Measurements from ENCODE around the gene DIS3L2. TPM values are rescaled to one million over a fixed set of nuclear protein-coding genes. Genes with fewer than 3 reads are reported as not detected.

Gene DIS3L2
- total RNA-seq, 1 donor from 2014 or later = 24.0 TPM

GRCh38 chr2:232306741-232307305 lies 345.3 kb downstream of the DIS3L2 start:
- no peak overlapping the region for H3K4me2 ChIP-seq (ENCODE audit: low read length)
- no peaks in the 10 kb centered on the region for H3K4me1 Mint-ChIP-seq (ENCODE audit: low read depth, unreplicated experiment)
- H3K9ac ChIP-seq (ENCODE audit: low read length) = no peak overlapping the region
- H3K4me3 ChIP-seq (ENCODE audit: insufficient read depth, low read depth, low read length) = no peak overlapping the region
- no peaks in the 10 kb centered on the region for H3K27me3 Mint-ChIP-seq (ENCODE audit: low read depth, unreplicated experiment)
- no peak for FAIRE-seq
- no peak overlapping the region for H2AFZ ChIP-seq (ENCODE audit: low read depth, low read length)
- no peaks in the 10 kb centered on the region for H3K79me2 ChIP-seq (ENCODE audit: insufficient read depth, low read length)
- H3K9me3 ChIP-seq (ENCODE audit: insufficient read depth, low read depth, low read length) = no peaks in the 10 kb centered on the region
- H3K4me1 ChIP-seq (ENCODE audit: insufficient read depth, low read length) = no peaks in the 10 kb centered on the region
- no peak for DNase-seq (ENCODE audit: low read depth)
- no peak overlapping the region for H3K27ac Mint-ChIP-seq (ENCODE audit: unreplicated experiment)
- TF ChIP-seq CTCF (IDR thresholded peaks at IDR 0.05; ENCODE audit: insufficient read depth, low read depth, low read length) = no peak
- no peak for TF ChIP-seq EZH2 (IDR thresholded peaks at IDR 0.05; ENCODE audit: insufficient read depth, low read length)
- no peak overlapping the region for H3K4me3 Mint-ChIP-seq (ENCODE audit: unreplicated experiment)
- peaks cover 23% of the 10 kb centered on the region for H3K36me3 Mint-ChIP-seq (ENCODE audit: low read depth, unreplicated experiment)
- no peaks in the 10 kb centered on the region for H3K9me3 Mint-ChIP-seq (ENCODE audit: unreplicated experiment)
- no peak overlapping the region for H3K27ac ChIP-seq (ENCODE audit: low read depth, low read length)
- H4K20me1 ChIP-seq (ENCODE audit: insufficient read depth, low read length) = no peaks in the 10 kb centered on the region
- no peaks in the 10 kb centered on the region for H3K27me3 ChIP-seq (ENCODE audit: insufficient read depth, low read length)
- H3K36me3 ChIP-seq (ENCODE audit: insufficient read depth, low read length) = no peaks in the 10 kb centered on the region

- no peaks in the 10 kb centered on the region for H3K79me2 ChIP-seq (ENCODE audit: insufficient read depth, low read length)
- Mint-ChIP-seq H3K9me3 (ENCODE audit: unreplicated experiment) (peaks cover 3% of the 10 kb centered on the region), H3K27ac (ENCODE audit: unreplicated experiment) (no peak overlapping the region), H3K4me1 (ENCODE audit: low read depth, unreplicated experiment) (no peaks in the 10 kb centered on the region), H3K4me3 (ENCODE audit: unreplicated experiment) (no peak overlapping the region), H3K27me3 (ENCODE audit: low read depth, unreplicated experiment) (no peaks in the 10 kb centered on the region), H3K36me3 (ENCODE audit: low read depth, unreplicated experiment) (peaks cover 23% of the 10 kb centered on the region)
- H3K9ac ChIP-seq (ENCODE audit: low read length) = no peak overlapping the region
- H3K36me3 ChIP-seq (ENCODE audit: insufficient read depth, low read length) = no peaks in the 10 kb centered on the region
- no peak overlapping the region for H3K27ac ChIP-seq (ENCODE audit: low read depth, low read length)
- no peak overlapping the region for H3K4me3 ChIP-seq (ENCODE audit: insufficient read depth, low read depth, low read length)
- H3K27me3 ChIP-seq (ENCODE audit: insufficient read depth, low read length) = no peaks in the 10 kb centered on the region
- H4K20me1 ChIP-seq (ENCODE audit: insufficient read depth, low read length) = no peaks in the 10 kb centered on the region
- TF ChIP-seq CTCF (IDR thresholded peaks at IDR 0.05; ENCODE audit: insufficient read depth, low read depth, low read length) (no peak), EZH2 (IDR thresholded peaks at IDR 0.05; ENCODE audit: insufficient read depth, low read length) (no peak)
- H3K9me3 ChIP-seq (ENCODE audit: insufficient read depth, low read depth, low read length) = no peaks in the 10 kb centered on the region
- no peak for FAIRE-seq
- H3K4me1 ChIP-seq (ENCODE audit: insufficient read depth, low read length) = no peaks in the 10 kb centered on the region
- no peak overlapping the region for H3K4me2 ChIP-seq (ENCODE audit: low read length)
- DNase-seq (ENCODE audit: low read depth) = no peak
- H2AFZ ChIP-seq (ENCODE audit: low read depth, low read length) = no peak overlapping the region
Measured at GRCh38 chr2:232307854-232308253, 346.3 kb downstream of the DIS3L2 start.

GRCh38 chr2:232308986-232309385 lies 347.5 kb downstream of the DIS3L2 start:
- no peak overlapping the region for H2AFZ ChIP-seq (ENCODE audit: low read depth, low read length)
- no peaks in the 10 kb centered on the region for H3K4me1 Mint-ChIP-seq (ENCODE audit: low read depth, unreplicated experiment)
- no peak overlapping the region for H3K4me3 ChIP-seq (ENCODE audit: insufficient read depth, low read depth, low read length)
- no peak overlapping the region for H3K9ac ChIP-seq (ENCODE audit: low read length)
- H3K9me3 Mint-ChIP-seq (ENCODE audit: unreplicated experiment) = peaks cover 10% of the 10 kb centered on the region
- H3K27ac ChIP-seq (ENCODE audit: low read depth, low read length) = no peak overlapping the region
- no peaks in the 10 kb centered on the region for H4K20me1 ChIP-seq (ENCODE audit: insufficient read depth, low read length)
- H3K4me1 ChIP-seq (ENCODE audit: insufficient read depth, low read length) = no peaks in the 10 kb centered on the region
- H3K27me3 ChIP-seq (ENCODE audit: insufficient read depth, low read length) = no peaks in the 10 kb centered on the region
- no peak for FAIRE-seq
- DNase-seq (ENCODE audit: low read depth) = no peak
- no peak for TF ChIP-seq EZH2 (IDR thresholded peaks at IDR 0.05; ENCODE audit: insufficient read depth, low read length)
- no peak for TF ChIP-seq CTCF (IDR thresholded peaks at IDR 0.05; ENCODE audit: insufficient read depth, low read depth, low read length)
- no peaks in the 10 kb centered on the region for H3K27me3 Mint-ChIP-seq (ENCODE audit: low read depth, unreplicated experiment)
- H3K79me2 ChIP-seq (ENCODE audit: insufficient read depth, low read length) = no peaks in the 10 kb centered on the region
- no peak overlapping the region for H3K4me3 Mint-ChIP-seq (ENCODE audit: unreplicated experiment)
- no peak overlapping the region for H3K27ac Mint-ChIP-seq (ENCODE audit: unreplicated experiment)
- H3K36me3 Mint-ChIP-seq (ENCODE audit: low read depth, unreplicated experiment) = peaks cover 21% of the 10 kb centered on the region
- no peaks in the 10 kb centered on the region for H3K36me3 ChIP-seq (ENCODE audit: insufficient read depth, low read length)
- H3K9me3 ChIP-seq (ENCODE audit: insufficient read depth, low read depth, low read length) = no peaks in the 10 kb centered on the region
- no peak overlapping the region for H3K4me2 ChIP-seq (ENCODE audit: low read length)
